Brain microvascular endothelial cell (primary cell): ENCODE results near the gene PPIB.

ENCODE experiments used
- DNase-seq: peaks from one replicate; pipeline ENCODE4 v3.0.0-alpha.2; 2020
- H3K27ac ChIP-seq: fragments of 250-450 bp; sonication (Bioruptor Pico); 2 replicates; pipeline ENCODE4 v1.5.1; 2020; ENCODE audit warnings: mild to moderate bottlenecking, moderate library complexity
- H3K27me3 ChIP-seq: fragments of 250-450 bp; sonication (Bioruptor Pico); replicated peaks from 2 replicates; pipeline ENCODE4 v1.5.1; 2020; ENCODE audit warnings: mild to moderate bottlenecking
- H3K36me3 ChIP-seq: fragments of 250-450 bp; sonication (Bioruptor Pico); replicated peaks from 2 replicates; pipeline ENCODE4 v1.5.1; 2020; ENCODE audit warnings: mild to moderate bottlenecking
- H3K4me3 ChIP-seq: 2 replicates; pipeline ENCODE4 v1.5.1; 2011; ENCODE audit warnings: low read depth, mild to moderate bottlenecking, control low read depth, low read length, moderate library complexity
- CTCF ChIP-seq: IDR thresholded peaks from 2 replicates; pipeline ENCODE4 v1.5.1; 2011; ENCODE audit warnings: low read depth, mild to moderate bottlenecking, moderate library complexity, low read length, control low read depth, inconsistent platforms; ENCODE audit errors: missing control alignments
- in situ Hi-C: cut with HindIII; loops from 2 replicates; pipeline ENCODE4 v1.10.0; 2017; ENCODE audit warnings: low sequenced_read_pairs, low pct_ligation_motif_present

Gene PPIB

GRCh38 chr15:64180235-64180824 lies 17.5 kb upstream of the PPIB start:
- H3K36me3 ChIP-seq: peaks cover 14% of the 10 kb centered on the region
- no peak overlapping the region for H3K27ac ChIP-seq
- DNase-seq: no peak
- TF ChIP-seq CTCF: no peak
- in situ Hi-C loops: no loop called here
- no peak overlapping the region for H3K4me3 ChIP-seq
- no peaks in the 10 kb centered on the region for H3K27me3 ChIP-seq

GRCh38 chr15:64166102-64166890 lies 3.5 kb upstream of the PPIB start:
- DNase-seq: no peak
- Histone ChIP-seq H3K27ac (no peak overlapping the region), H3K27me3 (no peaks in the 10 kb centered on the region), H3K4me3 (no peak overlapping the region), H3K36me3 (peaks cover 18% of the 10 kb centered on the region)
- no peak for TF ChIP-seq CTCF
- in situ Hi-C loops: no loop called here

- in situ Hi-C loops: no loop called here
- no peak for TF ChIP-seq CTCF
- Histone ChIP-seq H3K36me3 (peaks cover 22% of the 10 kb centered on the region), H3K4me3 (no peak overlapping the region), H3K27ac (no peak overlapping the region), H3K27me3 (no peaks in the 10 kb centered on the region)
- no peak for DNase-seq
Measured at GRCh38 chr15:64164436-64164835, 1.6 kb upstream of the PPIB start.

GRCh38 chr15:64163659-64164362 lies 989 bp upstream of the PPIB start:
- DNase-seq: no peak
- Histone ChIP-seq H3K27ac (no peak overlapping the region), H3K27me3 (no peaks in the 10 kb centered on the region), H3K4me3 (peak overlapping the region; percentile 56), H3K36me3 (peaks cover 29% of the 10 kb centered on the region)
- no peak for TF ChIP-seq CTCF
- in situ Hi-C loops: no loop called here

GRCh38 chr15:64162478-64162868 lies 349 bp downstream of the PPIB start:
- Histone ChIP-seq H3K27me3 (no peaks in the 10 kb centered on the region), H3K4me3 (peak overlapping the region; percentile 99), H3K27ac (peak overlapping the region; percentile 79), H3K36me3 (peaks cover 42% of the 10 kb centered on the region)
- TF ChIP-seq CTCF: no peak
- in situ Hi-C loops: no loop called here
- DNase-seq: no peak
